GM23338 (cell line): ENCODE results near the gene VWA2. TPM values are rescaled to one million over a fixed set of nuclear protein-coding genes. Genes with fewer than 3 reads are reported as not detected.

ENCODE experiments used
- ATAC-seq: fragments of 200-7000 bp; cut with Tn5 transposase; 3 replicates; pipeline ENCODE4 v1.9.1; 2020
- DNase-seq: peaks from one replicate; pipeline ENCODE4 v3.0.0-alpha.2; 2015; ENCODE audit warnings: low spot score
- H2AFZ ChIP-seq: fragments of 200-600 bp; sonication (generic); 2 replicates; pipeline ENCODE4 v1.8.0; 2016; ENCODE audit warnings: antibody characterized with exemption, mild to moderate bottlenecking, moderate library complexity
- H3F3A ChIP-seq: fragments of 200-600 bp; sonication (generic); replicated peaks from 2 replicates; pipeline ENCODE4 v1.8.0; 2017; ENCODE audit warnings: antibody characterized with exemption, mixed run types, low read depth
- H3K27ac ChIP-seq: fragments of 200-600 bp; sonication (generic); 2 replicates; pipeline ENCODE4 v1.6.1; 2016; ENCODE audit warnings: low read depth
- H3K27me3 ChIP-seq: fragments of 200-600 bp; sonication (generic); 2 replicates; pipeline ENCODE4 v1.8.0; 2016; ENCODE audit warnings: mild to moderate bottlenecking, mixed run types, moderate library complexity; ENCODE audit not compliant: insufficient read depth
- H3K36me3 ChIP-seq: fragments of 200-600 bp; sonication (generic); 2 replicates; pipeline ENCODE4 v1.8.0; 2016; ENCODE audit warnings: mild to moderate bottlenecking; ENCODE audit not compliant: insufficient read depth
- H3K4me1 ChIP-seq: fragments of 200-600 bp; sonication (generic); 2 replicates; pipeline ENCODE4 v1.8.0; 2016; ENCODE audit warnings: mild to moderate bottlenecking, moderate library complexity; ENCODE audit not compliant: insufficient read depth
- H3K4me2 ChIP-seq: fragments of 200-600 bp; sonication (generic); 2 replicates; pipeline ENCODE4 v1.7.1; 2017; ENCODE audit warnings: mixed run types
- H3K4me3 ChIP-seq: fragments of 200-600 bp; sonication (generic); 2 replicates; pipeline ENCODE4 v1.6.1; 2016; ENCODE audit warnings: mixed run types
- H3K79me2 ChIP-seq: fragments of 200-600 bp; sonication (generic); replicated peaks from 2 replicates; pipeline ENCODE4 v1.8.0; 2017; ENCODE audit warnings: mild to moderate bottlenecking; ENCODE audit not compliant: insufficient read depth
- H3K9me2 ChIP-seq: fragments of 200-600 bp; sonication (generic); 2 replicates; pipeline ENCODE4 v1.8.0; 2017; ENCODE audit not compliant: insufficient read depth
- H4K20me1 ChIP-seq: fragments of 200-600 bp; sonication (generic); replicated peaks from 2 replicates; pipeline ENCODE4 v1.8.0; 2017; ENCODE audit warnings: mild to moderate bottlenecking; ENCODE audit not compliant: insufficient read depth
- H3K27ac Mint-ChIP-seq: 2 replicates; pipeline ENCODE4 v1.8.0; 2020; ENCODE audit warnings: inconsistent platforms, mild to moderate bottlenecking, moderate library complexity, mixed read lengths
- H3K27me3 Mint-ChIP-seq: 3 replicates; pipeline ENCODE4 v1.8.0; 2022; ENCODE audit warnings: low read depth, mild to moderate bottlenecking, moderate library complexity, mixed read lengths, inconsistent platforms; ENCODE audit not compliant: insufficient read depth, poor library complexity
- H3K36me3 Mint-ChIP-seq: 3 replicates; pipeline ENCODE4 v1.8.0; 2021; ENCODE audit warnings: low read depth, mild to moderate bottlenecking, inconsistent platforms, moderate library complexity, mixed read lengths
- H3K4me1 Mint-ChIP-seq: 3 replicates; pipeline ENCODE4 v1.8.0; 2020; ENCODE audit warnings: mild to moderate bottlenecking, inconsistent platforms, mixed read lengths
- H3K4me3 Mint-ChIP-seq: 3 replicates; pipeline ENCODE4 v1.8.0; 2021; ENCODE audit warnings: moderate library complexity, mild to moderate bottlenecking, inconsistent platforms, mixed read lengths
- H3K9me3 Mint-ChIP-seq: 3 replicates; pipeline ENCODE4 v1.8.0; 2020; ENCODE audit warnings: moderate library complexity, mild to moderate bottlenecking, inconsistent platforms, mixed read lengths
- CREB1 ChIP-seq: fragments of 250-450 bp; sonication (Bioruptor Pico); IDR thresholded peaks from 2 replicates; pipeline ENCODE4 v1.5.0; 2020; ENCODE audit warnings: low read depth, mild to moderate bottlenecking, moderate library complexity
- EZH2 ChIP-seq: fragments of 200-600 bp; sonication (generic); IDR thresholded peaks from one replicate; pipeline ENCODE4 v1.8.0; 2017; ENCODE audit warnings: antibody characterized with exemption, mild to moderate bottlenecking, low read depth; ENCODE audit not compliant: unreplicated experiment
- EZH2phosphoT487 ChIP-seq: fragments of 200-600 bp; sonication (generic); IDR thresholded peaks from one replicate; pipeline ENCODE4 v1.8.1; 2018; ENCODE audit warnings: antibody characterized with exemption; ENCODE audit not compliant: unreplicated experiment
- JUNB ChIP-seq: IDR thresholded peaks from one replicate; pipeline ENCODE4 v1.6.1; 2016; ENCODE audit warnings: antibody characterized with exemption; ENCODE audit not compliant: unreplicated experiment
- NANOG ChIP-seq: IDR thresholded peaks from 2 replicates; pipeline ENCODE4 v1.6.1; 2016; ENCODE audit warnings: antibody characterized with exemption, borderline replicate concordance
- POLR2AphosphoS5 ChIP-seq: IDR thresholded peaks from 2 replicates; pipeline ENCODE4 v1.6.1; 2016; ENCODE audit warnings: antibody characterized with exemption, low read depth
- STAT1 ChIP-seq: IDR thresholded peaks from one replicate; pipeline ENCODE4 v1.6.1; 2016; ENCODE audit warnings: antibody characterized with exemption; ENCODE audit not compliant: unreplicated experiment
- ZNF114 ChIP-seq: fragments of 250-450 bp; sonication (Bioruptor Pico); IDR thresholded peaks from 2 replicates; pipeline ENCODE4 v1.5.0; 2020; ENCODE audit warnings: mild to moderate bottlenecking, moderate library complexity
- ZNF331 ChIP-seq: fragments of 250-450 bp; sonication (Bioruptor Pico); IDR thresholded peaks from 2 replicates; pipeline ENCODE4 v1.5.0; 2020; ENCODE audit warnings: low read depth, mild to moderate bottlenecking, moderate library complexity
- polyA plus RNA-seq: library from polyadenylated mRNA; unstranded; fragments of >200 nt; fragmentation: Nextera tagmentation; extraction: Ambion mirVana; gene quantifications from 2 replicates; pipeline ENCODE4 v1.2.1, GENCODE V29; 2016
- total RNA-seq: library from RNA; depleted of rRNA; stranded (reverse); fragments of >200 nt; shearing (Covaris generic); gene quantifications from 2 replicates; pipeline ENCODE4 v1.2.3, GENCODE V29; 2014
- TF ChIP-seq, protein P1 (sequence below): IDR thresholded peaks from one replicate; pipeline ENCODE4 v1.6.1; 2018; ENCODE audit warnings: antibody characterized with exemption; ENCODE audit not compliant: unreplicated experiment
- TF ChIP-seq, protein P2 (sequence below): IDR thresholded peaks from 2 replicates; pipeline ENCODE4 v1.6.1; 2016; ENCODE audit warnings: antibody characterized with exemption
- TF ChIP-seq, protein P3 (sequence below), 2 experiments: fragments of 200-600 bp in 1 of 2; sonication (generic) in 1 of 2; conservative IDR thresholded peaks; 2 replicates each; pipeline versions ENCODE4 v1.5.1 to v1.6.1; 2016 to 2017; ENCODE audit warnings: antibody characterized with exemption in 2 of 2, low read depth in 2 of 2, mild to moderate bottlenecking in 2 of 2, moderate library complexity in 1 of 2

The VWA2 gene
- total and polyA plus RNA-seq, 2 experiments from 2014 or later = 0.48 to 3.7 TPM

DNA sequence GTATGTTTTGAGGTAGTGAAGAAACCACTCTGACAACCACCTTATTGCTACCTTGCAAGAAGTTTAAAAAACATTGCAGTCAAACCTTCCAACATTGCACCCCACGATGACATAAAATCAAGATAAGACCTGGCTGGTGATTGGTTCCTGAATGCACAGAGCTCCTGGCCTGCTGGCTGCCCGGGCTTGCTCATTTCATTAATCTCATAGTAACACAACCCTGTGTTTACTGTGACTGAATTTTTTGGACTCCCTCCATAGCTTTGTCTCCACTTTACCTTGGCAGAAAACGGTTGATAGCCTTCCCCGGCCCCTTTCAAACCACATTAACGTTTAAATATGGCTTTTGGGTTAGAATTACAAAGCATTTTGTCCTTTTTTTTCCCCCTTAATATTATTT, 27.5 kb downstream of the VWA2 start (continued):
- TF ChIP-seq, protein P1, sequence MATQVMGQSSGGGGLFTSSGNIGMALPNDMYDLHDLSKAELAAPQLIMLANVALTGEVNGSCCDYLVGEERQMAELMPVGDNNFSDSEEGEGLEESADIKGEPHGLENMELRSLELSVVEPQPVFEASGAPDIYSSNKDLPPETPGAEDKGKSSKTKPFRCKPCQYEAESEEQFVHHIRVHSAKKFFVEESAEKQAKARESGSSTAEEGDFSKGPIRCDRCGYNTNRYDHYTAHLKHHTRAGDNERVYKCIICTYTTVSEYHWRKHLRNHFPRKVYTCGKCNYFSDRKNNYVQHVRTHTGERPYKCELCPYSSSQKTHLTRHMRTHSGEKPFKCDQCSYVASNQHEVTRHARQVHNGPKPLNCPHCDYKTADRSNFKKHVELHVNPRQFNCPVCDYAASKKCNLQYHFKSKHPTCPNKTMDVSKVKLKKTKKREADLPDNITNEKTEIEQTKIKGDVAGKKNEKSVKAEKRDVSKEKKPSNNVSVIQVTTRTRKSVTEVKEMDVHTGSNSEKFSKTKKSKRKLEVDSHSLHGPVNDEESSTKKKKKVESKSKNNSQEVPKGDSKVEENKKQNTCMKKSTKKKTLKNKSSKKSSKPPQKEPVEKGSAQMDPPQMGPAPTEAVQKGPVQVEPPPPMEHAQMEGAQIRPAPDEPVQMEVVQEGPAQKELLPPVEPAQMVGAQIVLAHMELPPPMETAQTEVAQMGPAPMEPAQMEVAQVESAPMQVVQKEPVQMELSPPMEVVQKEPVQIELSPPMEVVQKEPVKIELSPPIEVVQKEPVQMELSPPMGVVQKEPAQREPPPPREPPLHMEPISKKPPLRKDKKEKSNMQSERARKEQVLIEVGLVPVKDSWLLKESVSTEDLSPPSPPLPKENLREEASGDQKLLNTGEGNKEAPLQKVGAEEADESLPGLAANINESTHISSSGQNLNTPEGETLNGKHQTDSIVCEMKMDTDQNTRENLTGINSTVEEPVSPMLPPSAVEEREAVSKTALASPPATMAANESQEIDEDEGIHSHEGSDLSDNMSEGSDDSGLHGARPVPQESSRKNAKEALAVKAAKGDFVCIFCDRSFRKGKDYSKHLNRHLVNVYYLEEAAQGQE = no peak
- TF ChIP-seq NANOG = no peak
- TF ChIP-seq CREB1 (CRISPR knock-in tag) = no peak

DNA sequence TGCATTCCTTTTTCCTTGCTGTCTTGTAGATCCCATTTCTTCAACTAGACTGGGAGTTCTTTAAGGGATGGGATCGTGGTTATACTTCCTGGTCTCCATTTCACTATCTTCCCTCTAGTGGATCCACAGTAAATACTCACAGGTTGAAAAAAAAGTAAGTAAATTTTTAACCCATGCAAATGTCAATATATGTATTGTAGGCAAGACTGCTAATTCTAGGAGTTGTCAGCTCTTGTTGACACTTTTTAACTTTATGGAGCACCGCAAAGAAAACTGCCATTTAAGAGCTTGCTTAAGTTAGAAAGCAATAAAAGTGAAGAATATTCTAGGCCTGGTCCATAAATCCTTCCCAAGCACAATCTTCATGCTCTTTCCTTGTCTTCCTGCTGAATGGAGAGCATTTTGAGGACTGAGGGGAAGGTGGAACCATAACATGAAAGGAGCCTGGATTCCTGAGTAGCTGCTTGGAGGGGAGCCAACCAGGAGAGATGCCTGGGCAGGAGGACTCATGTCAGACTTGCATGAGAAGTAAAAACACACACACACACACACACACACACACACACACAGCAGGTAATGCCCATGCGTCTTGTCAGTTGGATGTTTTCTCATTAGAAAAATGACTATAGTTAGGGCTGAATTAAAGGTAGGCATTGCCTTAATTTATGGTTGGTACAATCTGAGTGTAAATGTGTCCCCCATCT, 32.2 kb downstream of the VWA2 start:
- H3K79me2 ChIP-seq = no peaks in the 10 kb centered on the region
- TF ChIP-seq STAT1 (no peak), EZH2phosphoT487 (no peak), ZNF114 (CRISPR knock-in tag) (no peak), JUNB (no peak), POLR2AphosphoS5 (no peak), ZNF331 (CRISPR knock-in tag) (no peak)
- TF ChIP-seq, protein P2, sequence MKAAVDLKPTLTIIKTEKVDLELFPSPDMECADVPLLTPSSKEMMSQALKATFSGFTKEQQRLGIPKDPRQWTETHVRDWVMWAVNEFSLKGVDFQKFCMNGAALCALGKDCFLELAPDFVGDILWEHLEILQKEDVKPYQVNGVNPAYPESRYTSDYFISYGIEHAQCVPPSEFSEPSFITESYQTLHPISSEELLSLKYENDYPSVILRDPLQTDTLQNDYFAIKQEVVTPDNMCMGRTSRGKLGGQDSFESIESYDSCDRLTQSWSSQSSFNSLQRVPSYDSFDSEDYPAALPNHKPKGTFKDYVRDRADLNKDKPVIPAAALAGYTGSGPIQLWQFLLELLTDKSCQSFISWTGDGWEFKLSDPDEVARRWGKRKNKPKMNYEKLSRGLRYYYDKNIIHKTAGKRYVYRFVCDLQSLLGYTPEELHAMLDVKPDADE = no peak
- no peak for ATAC-seq
- no peak overlapping the region for H3K27ac ChIP-seq
- DNase-seq = no peak
- Mint-ChIP-seq H3K9me3 (no peaks in the 10 kb centered on the region), H3K27me3 (no peaks in the 10 kb centered on the region), H3K4me1 (peaks cover 4% of the 10 kb centered on the region; the same call in 2 of the 3 replicates), H3K4me3 (no peak overlapping the region), H3K36me3 (no peaks in the 10 kb centered on the region), H3K27ac (no peak overlapping the region)
- H2AFZ ChIP-seq = no peak overlapping the region
- no peaks in the 10 kb centered on the region for H3K36me3 ChIP-seq
- H4K20me1 ChIP-seq = no peaks in the 10 kb centered on the region
- no peak overlapping the region for H3K4me3 ChIP-seq
- no peaks in the 10 kb centered on the region for H3K27me3 ChIP-seq
- no peaks in the 10 kb centered on the region for H3K9me2 ChIP-seq
- no peak overlapping the region for H3K4me2 ChIP-seq
- H3K4me1 ChIP-seq = peaks cover 5% of the 10 kb centered on the region; the same call in 1 of the 2 replicates
- no peaks in the 10 kb centered on the region for H3F3A ChIP-seq

- H3K27me3 Mint-ChIP-seq = no peaks in the 10 kb centered on the region
- no peak for DNase-seq
- Histone ChIP-seq H3F3A (no peaks in the 10 kb centered on the region), H3K4me3 (no peak overlapping the region), H3K4me2 (no peak overlapping the region), H3K27me3 (no peaks in the 10 kb centered on the region), H3K36me3 (no peaks in the 10 kb centered on the region), H3K79me2 (no peaks in the 10 kb centered on the region), H3K9me2 (no peaks in the 10 kb centered on the region), H3K4me1 (no peaks in the 10 kb centered on the region), H3K27ac (no peak overlapping the region), H2AFZ (no peak overlapping the region), H4K20me1 (no peaks in the 10 kb centered on the region)
- H3K4me1 Mint-ChIP-seq = no peaks in the 10 kb centered on the region; the same call in 2 of the 3 replicates
- H3K9me3 Mint-ChIP-seq = no peaks in the 10 kb centered on the region
- no peak for ATAC-seq
- no peaks in the 10 kb centered on the region for H3K36me3 Mint-ChIP-seq
- no peak overlapping the region for H3K27ac Mint-ChIP-seq
- no peak overlapping the region for H3K4me3 Mint-ChIP-seq
- TF ChIP-seq JUNB = no peak
- TF ChIP-seq ZNF114 (CRISPR knock-in tag) = no peak
- TF ChIP-seq POLR2AphosphoS5 = no peak
- TF ChIP-seq NANOG = no peak
- TF ChIP-seq, protein P3, sequence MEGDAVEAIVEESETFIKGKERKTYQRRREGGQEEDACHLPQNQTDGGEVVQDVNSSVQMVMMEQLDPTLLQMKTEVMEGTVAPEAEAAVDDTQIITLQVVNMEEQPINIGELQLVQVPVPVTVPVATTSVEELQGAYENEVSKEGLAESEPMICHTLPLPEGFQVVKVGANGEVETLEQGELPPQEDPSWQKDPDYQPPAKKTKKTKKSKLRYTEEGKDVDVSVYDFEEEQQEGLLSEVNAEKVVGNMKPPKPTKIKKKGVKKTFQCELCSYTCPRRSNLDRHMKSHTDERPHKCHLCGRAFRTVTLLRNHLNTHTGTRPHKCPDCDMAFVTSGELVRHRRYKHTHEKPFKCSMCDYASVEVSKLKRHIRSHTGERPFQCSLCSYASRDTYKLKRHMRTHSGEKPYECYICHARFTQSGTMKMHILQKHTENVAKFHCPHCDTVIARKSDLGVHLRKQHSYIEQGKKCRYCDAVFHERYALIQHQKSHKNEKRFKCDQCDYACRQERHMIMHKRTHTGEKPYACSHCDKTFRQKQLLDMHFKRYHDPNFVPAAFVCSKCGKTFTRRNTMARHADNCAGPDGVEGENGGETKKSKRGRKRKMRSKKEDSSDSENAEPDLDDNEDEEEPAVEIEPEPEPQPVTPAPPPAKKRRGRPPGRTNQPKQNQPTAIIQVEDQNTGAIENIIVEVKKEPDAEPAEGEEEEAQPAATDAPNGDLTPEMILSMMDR (conservative IDR thresholded peaks at IDR 0.05; ENCODE audit: low read depth in 2 of 2) = no peak
- no peak for TF ChIP-seq EZH2
- TF ChIP-seq EZH2phosphoT487 = no peak
- TF ChIP-seq STAT1 = no peak
- TF ChIP-seq, protein P1 = no peak
- no peak for TF ChIP-seq CREB1 (CRISPR knock-in tag)
Observed at GRCh38 chr10:114271779-114272167, 32.7 kb downstream of the VWA2 start.
